Fibroblast of pulmonary artery (primary cell): ENCODE measurements around the gene NDUFA9.

ENCODE experiments used
- DNase-seq: peaks from one replicate; pipeline ENCODE4 v3.0.0-alpha.2; 2010; ENCODE audit warnings: low read depth
- H3K4me3 ChIP-seq: replicated peaks from 2 replicates; pipeline ENCODE4 v1.5.1; 2011; ENCODE audit warnings: low read depth, mild to moderate bottlenecking, control low read depth, low read length, moderate library complexity
- CTCF ChIP-seq: IDR thresholded peaks from 2 replicates; pipeline ENCODE4 v1.5.1; 2011; ENCODE audit warnings: mild to moderate bottlenecking, control low read depth, low read length, inconsistent platforms; ENCODE audit errors: missing control alignments

The NDUFA9 gene

GRCh38 chr12:4681732-4682131, 32.8 kb downstream of the NDUFA9 start:
- TF ChIP-seq CTCF = no peak
- H3K4me3 ChIP-seq = no peak overlapping the region
- DNase-seq = no peak

DNA sequence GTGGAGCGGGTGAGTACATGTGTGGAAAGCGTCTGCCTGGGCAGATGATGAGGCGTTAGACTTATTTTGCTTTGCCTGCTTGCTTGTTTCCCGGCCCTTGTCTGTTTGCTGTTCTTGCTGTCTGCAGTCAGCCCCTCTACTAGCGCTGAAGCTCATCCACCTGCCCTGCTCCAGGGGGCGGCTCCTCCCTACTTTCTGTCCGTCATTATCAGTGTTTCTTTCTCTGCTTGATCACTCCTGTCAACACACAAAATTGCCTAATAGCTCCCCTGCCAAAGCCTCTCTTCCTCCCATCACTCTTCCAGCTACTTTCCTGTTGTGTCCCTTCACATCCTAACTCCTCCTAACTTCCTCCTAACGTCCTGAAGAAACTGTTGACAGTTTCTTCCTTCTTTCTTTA, 36.4 kb downstream of the NDUFA9 start:
- no peak for TF ChIP-seq CTCF
- no peak overlapping the region for H3K4me3 ChIP-seq
- no peak for DNase-seq

DNA sequence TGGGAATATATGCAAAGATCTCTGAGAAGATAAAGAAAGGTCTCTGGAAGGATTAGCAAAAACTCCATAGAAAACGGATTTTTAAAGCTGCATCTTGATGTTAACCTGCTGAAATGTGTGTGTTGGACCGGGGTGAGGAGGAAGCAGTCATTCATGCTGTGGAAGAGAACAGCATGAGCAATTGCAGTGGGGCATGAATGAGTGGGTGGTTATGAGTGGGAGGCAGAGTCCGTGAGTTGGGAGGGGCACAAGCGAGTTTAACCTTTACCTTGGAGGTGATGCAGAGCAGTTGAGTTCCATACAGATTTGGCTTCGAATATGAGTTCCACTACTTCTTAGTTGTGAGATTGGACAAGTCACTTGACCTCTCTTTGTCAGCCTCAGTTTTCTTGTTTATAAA, 41.8 kb downstream of the NDUFA9 start:
- no peak overlapping the region for H3K4me3 ChIP-seq
- TF ChIP-seq CTCF = no peak
- no peak for DNase-seq
